ENCODE data around the gene STRA6. TPM values are rescaled to one million over a fixed set of nuclear protein-coding genes. Genes with fewer than 3 reads are reported as not detected.
A peak's percentile ranks its signal among the peaks of the same experiment; 100 is the strongest.

STRA6 gene
- total and polyA plus RNA-seq, 3 experiments from 2014 or later = not detected

DNA sequence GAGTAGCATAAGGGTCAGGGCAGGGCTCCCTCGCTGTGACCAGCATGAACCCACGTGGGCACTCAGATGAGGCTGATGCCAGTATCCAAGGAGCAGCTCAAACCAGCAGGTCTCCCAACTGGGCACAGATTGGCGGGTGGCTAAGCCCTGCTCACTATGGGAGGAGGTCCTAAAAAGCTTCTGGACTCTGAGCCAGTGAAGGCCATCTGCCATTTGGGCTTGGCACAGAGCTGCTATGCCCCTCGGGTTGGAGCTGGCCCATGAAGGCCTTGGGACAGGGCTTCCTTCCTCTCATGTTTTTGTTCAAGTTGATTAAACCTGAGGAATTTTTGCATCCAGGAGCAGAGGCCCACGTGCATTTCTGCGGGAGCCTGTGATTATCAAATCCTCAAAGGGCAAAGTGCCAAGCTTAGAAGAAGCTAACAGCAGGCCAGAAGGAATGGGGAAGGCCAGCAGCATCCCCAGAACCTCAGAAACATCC lies 4.3 kb upstream of the STRA6 start:
- H3K4me3 ChIP-seq (ENCODE audit: low read length) = no peak overlapping the region
- H3K27me3 ChIP-seq (ENCODE audit: insufficient read depth, low read length, poor library complexity, severe bottlenecking) = no peaks in the 10 kb centered on the region
- Mint-ChIP-seq H3K4me1 (no peaks in the 10 kb centered on the region), H3K9me3 (no peaks in the 10 kb centered on the region), H3K36me3 (peaks cover 0 to 3% (median 0%) of the 10 kb centered on the region in 3 donors), H3K27ac (no peak overlapping the region), H3K4me3 (no peak overlapping the region), H3K27me3 (peaks cover 11 to 28% of the 10 kb centered on the region in 2 donors)
- no peak for DNase-seq
- no peaks in the 10 kb centered on the region for H3K4me1 ChIP-seq (ENCODE audit: insufficient read depth, low read length)
- H3K27ac ChIP-seq (ENCODE audit: low read depth, low read length) = no peak overlapping the region
- ChIA-PET POLR2A (no interaction called here), CTCF (no interaction called here)
- no peaks in the 10 kb centered on the region for H3K36me3 ChIP-seq (ENCODE audit: insufficient read depth, low read length)
- no peaks in the 10 kb centered on the region for H3K9me3 ChIP-seq (ENCODE audit: low read length)

DNA sequence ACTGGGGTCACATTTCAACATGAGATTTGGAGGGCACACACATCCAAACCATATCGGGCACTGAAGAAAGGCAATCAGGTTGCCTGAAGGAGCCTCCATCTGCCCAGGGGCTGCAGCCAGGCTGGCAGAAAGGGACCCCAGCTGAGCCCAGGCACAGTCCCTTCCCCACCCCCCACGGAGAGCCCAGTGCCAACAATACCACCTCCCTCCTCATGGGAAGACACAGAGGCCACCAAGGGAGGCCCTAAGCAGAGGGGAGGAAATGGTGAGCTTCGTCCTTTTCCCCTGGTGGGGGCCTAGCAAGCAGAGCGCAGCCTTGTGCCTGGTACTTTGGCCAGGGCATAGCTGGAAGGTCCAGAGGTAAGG lies 3.0 kb upstream of the STRA6 start:
- no peaks in the 10 kb centered on the region for H3K9me3 ChIP-seq (ENCODE audit: low read length)
- Mint-ChIP-seq H3K4me1 (no peaks in the 10 kb centered on the region), H3K27me3 (peaks cover 15 to 35% of the 10 kb centered on the region in 2 donors), H3K9me3 (no peaks in the 10 kb centered on the region), H3K4me3 (no peak overlapping the region), H3K36me3 (peaks cover 0 to 1% (median 0%) of the 10 kb centered on the region in 3 donors), H3K27ac (no peak overlapping the region)
- no peaks in the 10 kb centered on the region for H3K27me3 ChIP-seq (ENCODE audit: insufficient read depth, low read length, poor library complexity, severe bottlenecking)
- CTCF ChIA-PET = no interaction called here
- DNase-seq = no peak
- no peak overlapping the region for H3K27ac ChIP-seq (ENCODE audit: low read depth, low read length)
- H3K4me3 ChIP-seq (ENCODE audit: low read length) = no peak overlapping the region
- no peaks in the 10 kb centered on the region for H3K4me1 ChIP-seq (ENCODE audit: insufficient read depth, low read length)
- POLR2A ChIA-PET = no interaction called here
- no peaks in the 10 kb centered on the region for H3K36me3 ChIP-seq (ENCODE audit: insufficient read depth, low read length)

DNA sequence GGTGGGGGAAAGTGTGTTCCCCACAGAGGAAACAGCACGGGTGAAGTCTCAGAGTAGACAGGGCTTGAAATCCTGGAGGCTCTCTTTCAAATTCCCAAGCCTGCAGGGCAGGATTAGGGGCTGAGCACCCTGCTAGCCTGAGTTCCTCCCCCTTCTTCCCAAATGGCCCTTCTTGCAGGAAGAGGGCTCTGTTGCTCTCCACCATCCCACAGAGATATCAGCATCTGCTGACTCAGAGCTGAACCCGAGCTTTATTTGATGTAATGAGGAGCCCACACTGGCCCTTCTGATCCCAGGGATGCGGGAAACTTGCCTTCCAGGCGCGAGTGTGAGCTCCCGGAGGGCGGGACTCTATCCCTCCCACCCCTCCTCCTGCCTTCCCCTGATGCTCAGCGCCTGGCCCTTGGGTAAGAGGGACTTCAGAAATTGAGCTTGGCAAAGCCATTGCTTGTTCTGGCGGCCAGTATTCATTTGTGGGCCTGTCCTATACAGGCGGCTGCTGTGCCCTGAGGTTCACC lies 1.4 kb upstream of the STRA6 start:
- no peaks in the 10 kb centered on the region for H3K4me1 Mint-ChIP-seq
- ChIA-PET CTCF (no interaction called here), POLR2A (interaction anchor here (0.6 kb wide), 1 partner anchor 9 kb away, joined by 5 read pairs; no protein-coding TSS in a partner anchor)
- H3K9me3 ChIP-seq (ENCODE audit: low read length) = no peaks in the 10 kb centered on the region
- H3K27ac ChIP-seq (ENCODE audit: low read depth, low read length) = no peak overlapping the region
- no peak overlapping the region for H3K4me3 Mint-ChIP-seq
- no peaks in the 10 kb centered on the region for H3K36me3 ChIP-seq (ENCODE audit: insufficient read depth, low read length)
- peaks cover 0 to 1% (median 0%) of the 10 kb centered on the region in 3 donors for H3K36me3 Mint-ChIP-seq
- no peaks in the 10 kb centered on the region for H3K9me3 Mint-ChIP-seq
- no peak overlapping the region for H3K4me3 ChIP-seq (ENCODE audit: low read length)
- H3K4me1 ChIP-seq (ENCODE audit: insufficient read depth, low read length) = no peaks in the 10 kb centered on the region
- H3K27ac Mint-ChIP-seq = no peak overlapping the region
- peaks cover 9 to 38% of the 10 kb centered on the region in 2 donors for H3K27me3 Mint-ChIP-seq
- no peaks in the 10 kb centered on the region for H3K27me3 ChIP-seq (ENCODE audit: insufficient read depth, low read length, poor library complexity, severe bottlenecking)
- no peak for DNase-seq

DNA sequence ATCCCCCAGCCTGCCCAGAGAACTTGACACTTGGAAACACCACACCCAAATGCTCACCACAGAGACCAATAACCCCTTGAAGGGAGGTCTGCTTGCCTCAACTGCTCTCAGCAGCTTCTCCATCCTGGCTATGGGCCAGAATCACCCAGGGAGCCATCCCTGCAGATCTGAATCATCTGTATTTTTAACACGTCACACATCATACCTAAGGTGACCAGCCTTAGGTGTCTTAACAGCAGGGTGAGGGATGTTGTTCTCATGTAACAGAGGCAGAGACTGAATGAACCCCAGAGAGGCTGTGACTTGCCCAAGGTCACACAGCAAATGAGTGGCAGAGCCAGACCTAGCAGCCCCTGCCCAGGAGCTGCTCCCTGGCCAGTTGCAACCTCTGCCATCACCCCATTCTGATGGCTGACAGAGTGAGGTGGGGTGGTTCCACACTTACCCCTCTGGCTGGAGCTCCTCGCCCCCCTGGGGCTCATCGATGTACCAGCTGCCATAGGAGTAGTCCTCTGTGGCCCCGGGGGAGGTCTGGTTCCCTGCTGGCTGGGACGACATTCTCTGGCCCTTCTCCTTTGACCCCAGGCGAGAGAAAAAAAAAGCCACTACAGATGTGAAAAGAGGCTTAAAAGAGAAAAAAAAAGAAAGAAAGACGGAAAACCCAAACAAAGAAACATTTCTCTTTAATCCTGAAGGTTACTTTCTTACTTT lies 722 bp downstream of the STRA6 start:
- no peaks in the 10 kb centered on the region for H3K9me3 ChIP-seq (ENCODE audit: low read length)
- no peak overlapping the region for H3K4me3 ChIP-seq (ENCODE audit: low read length)
- Mint-ChIP-seq H3K36me3 (no peaks in the 10 kb centered on the region), H3K27ac (no peak overlapping the region), H3K27me3 (peaks cover 11 to 26% of the 10 kb centered on the region in 2 donors), H3K9me3 (no peaks in the 10 kb centered on the region), H3K4me1 (no peaks in the 10 kb centered on the region), H3K4me3 (no peak overlapping the region)
- ChIA-PET CTCF (no interaction called here), POLR2A (no interaction called here)
- H3K4me1 ChIP-seq (ENCODE audit: insufficient read depth, low read length) = no peaks in the 10 kb centered on the region
- no peaks in the 10 kb centered on the region for H3K27me3 ChIP-seq (ENCODE audit: insufficient read depth, low read length, poor library complexity, severe bottlenecking)
- H3K27ac ChIP-seq (ENCODE audit: low read depth, low read length) = no peak overlapping the region
- DNase-seq = no peak
- H3K36me3 ChIP-seq (ENCODE audit: insufficient read depth, low read length) = no peaks in the 10 kb centered on the region

DNA sequence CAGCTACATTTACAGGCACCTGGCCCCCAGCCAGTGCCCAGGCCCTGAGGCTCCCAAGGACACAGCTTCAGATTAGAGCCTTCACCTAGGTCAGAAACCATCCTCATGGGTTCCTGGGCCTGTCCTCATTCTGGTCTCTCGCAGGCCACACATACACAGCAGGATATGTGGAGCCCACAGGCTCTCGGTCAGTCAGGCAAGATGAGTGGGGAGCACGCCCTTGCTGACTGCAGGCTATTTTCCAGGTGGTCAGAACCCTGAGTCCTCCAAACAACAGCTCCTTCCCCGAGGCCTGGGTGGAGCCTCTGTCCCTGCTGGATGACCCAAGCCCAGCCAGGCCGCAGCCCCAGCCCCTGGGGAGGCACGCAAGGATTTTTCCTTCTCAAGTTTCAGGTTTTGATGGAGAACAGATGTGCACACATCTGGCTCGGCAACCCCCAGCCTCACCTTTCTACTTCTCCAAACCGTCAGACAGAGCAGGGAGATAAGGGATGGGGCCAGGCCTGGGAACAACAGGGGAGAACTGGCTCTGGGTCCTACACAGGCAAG lies 1.6 kb downstream of the STRA6 start:
- no peak overlapping the region for H3K4me3 ChIP-seq (ENCODE audit: low read length)
- Mint-ChIP-seq H3K4me3 (no peak overlapping the region), H3K36me3 (no peaks in the 10 kb centered on the region), H3K9me3 (no peaks in the 10 kb centered on the region), H3K27me3 (peaks cover 13 to 26% of the 10 kb centered on the region in 2 donors), H3K27ac (no peak overlapping the region), H3K4me1 (no peaks in the 10 kb centered on the region)
- ChIA-PET POLR2A (no interaction called here), CTCF (interaction anchor here (0.9 kb wide), 1 partner anchor 9 kb away, joined by 3 read pairs; no protein-coding TSS in a partner anchor)
- no peak overlapping the region for H3K27ac ChIP-seq (ENCODE audit: low read depth, low read length)
- H3K36me3 ChIP-seq (ENCODE audit: insufficient read depth, low read length) = no peaks in the 10 kb centered on the region
- no peaks in the 10 kb centered on the region for H3K27me3 ChIP-seq (ENCODE audit: insufficient read depth, low read length, poor library complexity, severe bottlenecking)
- DNase-seq = no peak
- no peaks in the 10 kb centered on the region for H3K4me1 ChIP-seq (ENCODE audit: insufficient read depth, low read length)
- no peaks in the 10 kb centered on the region for H3K9me3 ChIP-seq (ENCODE audit: low read length)

DNA sequence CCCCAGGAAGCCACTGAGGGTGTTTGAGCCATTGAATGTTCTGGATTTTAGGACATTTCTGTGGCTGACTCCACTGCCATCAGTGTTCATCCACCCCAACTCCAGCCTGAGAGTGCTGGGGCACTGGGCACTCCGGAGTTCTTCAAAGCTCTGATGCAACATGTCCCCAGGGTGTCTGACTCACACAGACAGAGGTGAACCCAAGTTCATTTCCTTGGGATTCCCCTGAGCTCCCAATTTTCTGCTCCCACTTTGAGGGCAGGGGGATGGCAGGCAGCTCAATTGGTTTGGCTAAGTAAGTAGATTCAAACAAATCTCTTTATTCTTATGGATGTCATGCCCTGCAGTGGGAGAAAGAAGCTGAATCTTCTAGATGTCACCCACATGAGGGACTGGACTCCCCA lies 2.2 kb downstream of the STRA6 start:
- H3K27me3 Mint-ChIP-seq = peaks cover 13 to 26% of the 10 kb centered on the region in 2 donors
- no peak overlapping the region for H3K27ac ChIP-seq (ENCODE audit: low read depth, low read length)
- CTCF ChIA-PET = interaction anchor here (0.9 kb wide), 1 partner anchor 8 kb away, joined by 3 read pairs; no protein-coding TSS in a partner anchor
- no peaks in the 10 kb centered on the region for H3K27me3 ChIP-seq (ENCODE audit: insufficient read depth, low read length, poor library complexity, severe bottlenecking)
- peak overlapping the region in 1 of 8 donors; percentile 22 for H3K27ac Mint-ChIP-seq
- no peak overlapping the region for H3K4me3 Mint-ChIP-seq
- DNase-seq = no peak
- H3K4me3 ChIP-seq (ENCODE audit: low read length) = no peak overlapping the region
- no peaks in the 10 kb centered on the region for H3K36me3 ChIP-seq (ENCODE audit: insufficient read depth, low read length)
- POLR2A ChIA-PET = no interaction called here
- H3K4me1 ChIP-seq (ENCODE audit: insufficient read depth, low read length) = no peaks in the 10 kb centered on the region
- no peaks in the 10 kb centered on the region for H3K36me3 Mint-ChIP-seq
- no peaks in the 10 kb centered on the region for H3K9me3 Mint-ChIP-seq
- H3K9me3 ChIP-seq (ENCODE audit: low read length) = no peaks in the 10 kb centered on the region
- no peaks in the 10 kb centered on the region for H3K4me1 Mint-ChIP-seq

DNA sequence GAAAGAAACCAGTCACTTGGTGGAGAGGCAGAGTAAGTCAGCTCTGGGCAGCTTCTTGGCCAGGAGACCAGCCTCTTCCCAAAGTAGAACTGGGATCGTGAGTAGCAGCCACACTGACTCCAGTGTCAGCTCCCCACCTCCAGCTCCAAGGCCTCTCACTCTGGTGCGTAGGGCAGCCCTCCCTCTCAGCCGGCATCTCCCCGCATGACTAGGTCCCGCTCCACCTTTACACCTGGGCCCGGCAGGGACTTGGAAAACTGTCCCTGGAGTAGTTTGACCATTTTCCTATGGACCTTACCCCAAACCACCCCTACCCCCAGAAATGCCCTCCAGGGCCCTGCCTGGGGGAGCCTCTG lies 3.3 kb downstream of the STRA6 start:
- no peaks in the 10 kb centered on the region for H3K27me3 ChIP-seq (ENCODE audit: insufficient read depth, low read length, poor library complexity, severe bottlenecking)
- peaks cover 13 to 30% of the 10 kb centered on the region in 2 donors for H3K27me3 Mint-ChIP-seq
- POLR2A ChIA-PET = no interaction called here
- no peaks in the 10 kb centered on the region for H3K36me3 ChIP-seq (ENCODE audit: insufficient read depth, low read length)
- H3K9me3 Mint-ChIP-seq = no peaks in the 10 kb centered on the region
- no peak overlapping the region for H3K27ac Mint-ChIP-seq
- no peaks in the 10 kb centered on the region for H3K36me3 Mint-ChIP-seq
- no peak for DNase-seq
- H3K4me3 ChIP-seq (ENCODE audit: low read length) = no peak overlapping the region
- no peak overlapping the region for H3K27ac ChIP-seq (ENCODE audit: low read depth, low read length)
- H3K4me1 Mint-ChIP-seq = no peaks in the 10 kb centered on the region
- CTCF ChIA-PET = no interaction called here
- no peaks in the 10 kb centered on the region for H3K4me1 ChIP-seq (ENCODE audit: insufficient read depth, low read length)
- no peak overlapping the region for H3K4me3 Mint-ChIP-seq
- H3K9me3 ChIP-seq (ENCODE audit: low read length) = no peaks in the 10 kb centered on the region

DNA sequence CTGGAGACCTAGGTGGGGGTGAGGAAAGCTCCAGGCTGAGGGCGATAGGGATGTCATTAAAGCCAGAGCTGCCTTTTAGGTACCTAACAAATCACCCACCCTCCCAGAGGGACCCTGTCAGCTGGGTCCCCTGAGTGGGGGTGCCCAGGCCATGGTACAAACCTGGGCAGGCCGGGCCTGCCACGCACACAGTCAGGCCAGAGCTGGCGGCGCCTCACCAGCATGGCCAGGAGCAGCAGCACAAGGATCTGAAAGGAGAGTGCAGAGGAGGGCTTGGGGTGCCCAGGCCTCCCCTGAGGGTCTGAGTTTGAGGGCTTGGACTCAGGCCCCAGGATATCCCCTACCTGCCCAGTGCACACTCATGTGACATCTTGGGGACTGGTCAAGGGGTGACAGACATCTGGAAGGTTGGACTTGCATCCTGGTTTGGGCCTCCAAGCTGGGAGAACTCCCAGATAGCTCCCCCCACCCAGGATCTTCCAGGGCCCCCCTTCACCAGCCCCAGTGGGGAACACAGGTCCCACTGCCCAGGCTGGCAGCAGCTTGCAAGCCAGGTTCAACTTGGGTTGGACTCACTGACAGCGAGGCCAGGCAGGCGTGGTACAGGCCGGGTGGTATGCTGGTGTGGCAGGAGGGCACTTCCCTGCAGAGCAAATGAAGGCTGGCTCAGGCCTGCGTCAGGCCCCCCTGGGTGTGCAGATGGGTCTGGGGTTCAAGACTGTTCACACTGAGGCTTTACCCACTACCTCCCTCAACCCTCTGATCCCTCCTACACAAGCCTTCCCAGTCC lies 5.2 kb downstream of the STRA6 start:
- H3K36me3 ChIP-seq (ENCODE audit: insufficient read depth, low read length) = no peaks in the 10 kb centered on the region
- Mint-ChIP-seq H3K36me3 (no peaks in the 10 kb centered on the region), H3K27me3 (peaks cover 9 to 21% of the 10 kb centered on the region in 2 donors), H3K4me1 (no peaks in the 10 kb centered on the region), H3K27ac (no peak overlapping the region), H3K9me3 (no peaks in the 10 kb centered on the region), H3K4me3 (no peak overlapping the region)
- no peak overlapping the region for H3K4me3 ChIP-seq (ENCODE audit: low read length)
- ChIA-PET POLR2A (no interaction called here), CTCF (no interaction called here)
- H3K27me3 ChIP-seq (ENCODE audit: insufficient read depth, low read length, poor library complexity, severe bottlenecking) = no peaks in the 10 kb centered on the region
- no peak for DNase-seq
- no peak overlapping the region for H3K27ac ChIP-seq (ENCODE audit: low read depth, low read length)
- no peaks in the 10 kb centered on the region for H3K4me1 ChIP-seq (ENCODE audit: insufficient read depth, low read length)
- H3K9me3 ChIP-seq (ENCODE audit: low read length) = no peaks in the 10 kb centered on the region
